Caco-2 (cell line): ENCODE results near the gene SORD. TPM values are rescaled to one million over a fixed set of nuclear protein-coding genes. Genes with fewer than 3 reads are reported as not detected.

Source experiments
- BruUV-seq: library from RNA; stranded (reverse); fragments of 400-500 nt; replicated peaks from 2 replicates; lab custom pipeline; 2021; lab: Mats Ljungman, UMichigan
- CTCF ChIA-PET: fragments of 300-600 bp; sonication (Branson Sonifier 250); formaldehyde crosslinking; loops from one replicate; lab custom pipeline; 2022; ENCODE audit warnings: antibody characterized with exemption; lab: Charles Lee
- POLR2A ChIA-PET: fragments of 300-600 bp; sonication (Branson Sonifier 250); formaldehyde crosslinking; loops from one replicate; lab custom pipeline; 2022; ENCODE audit warnings: antibody characterized with exemption; lab: Charles Lee
- DNase-seq, 2 experiments: peaks; one replicate each; pipeline versions ENCODE4 v3.0.0 to v3.0.0-alpha.2; 2020 to 2022
- H3K27me3 ChIP-seq: replicated peaks from 2 replicates; pipeline ENCODE4 v1.6.0; 2011; ENCODE audit warnings: low read length; ENCODE audit not compliant: control insufficient read depth, insufficient read depth
- H3K36me3 ChIP-seq: 2 replicates; pipeline ENCODE4 v1.5.1; 2011; ENCODE audit warnings: low read length; ENCODE audit not compliant: control insufficient read depth, insufficient read depth
- H3K4me1 ChIP-seq: fragments of 250-450 bp; sonication (Bioruptor Pico); 2 replicates; pipeline ENCODE4 v1.5.1; 2020; ENCODE audit warnings: mild to moderate bottlenecking
- H3K4me3 ChIP-seq: 2 replicates; pipeline ENCODE4 v1.5.1; 2011; ENCODE audit warnings: low read depth, mild to moderate bottlenecking, control low read depth, low read length
- H3K9me3 ChIP-seq: fragments of 250-450 bp; sonication (Bioruptor Pico); 2 replicates; pipeline ENCODE4 v1.5.1; 2020; ENCODE audit warnings: mild to moderate bottlenecking, moderate library complexity
- H3K27ac Mint-ChIP-seq: one replicate; pipeline ENCODE4 v1.8.0; 2022; ENCODE audit warnings: mixed read lengths; ENCODE audit not compliant: unreplicated experiment
- H3K27me3 Mint-ChIP-seq: one replicate; pipeline ENCODE4 v1.8.0; 2022; ENCODE audit warnings: mixed read lengths; ENCODE audit not compliant: insufficient read depth, unreplicated experiment
- H3K36me3 Mint-ChIP-seq: one replicate; pipeline ENCODE4 v1.8.0; 2022; ENCODE audit warnings: mild to moderate bottlenecking, mixed read lengths; ENCODE audit not compliant: insufficient read depth, unreplicated experiment
- H3K4me1 Mint-ChIP-seq: one replicate; pipeline ENCODE4 v1.8.0; 2022; ENCODE audit warnings: low read depth, mixed read lengths; ENCODE audit not compliant: unreplicated experiment
- H3K4me3 Mint-ChIP-seq: one replicate; pipeline ENCODE4 v1.8.0; 2022; ENCODE audit warnings: mild to moderate bottlenecking, moderate library complexity, mixed read lengths; ENCODE audit not compliant: unreplicated experiment
- H3K9me3 Mint-ChIP-seq: one replicate; pipeline ENCODE4 v1.8.0; 2022; ENCODE audit warnings: mixed read lengths; ENCODE audit not compliant: unreplicated experiment
- intact Hi-C: fragments of 100-400 bp; cut with micrococcal nuclease; formaldehyde crosslinking; loops from one replicate; pipeline ENCODE4 v1.10.0; 2022; ENCODE audit not compliant: unreplicated experiment
- total RNA-seq: library from RNA; stranded (reverse); gene quantifications from 2 replicates; pipeline ENCODE4 v1.2.3, GENCODE V29; 2022
- TF ChIP-seq, protein P1 (sequence below), 2 experiments: fragments of 200-600 bp in 1 of 2; IDR thresholded peaks; 1 replicate in 1 of 2; 2 replicates in 1 of 2; pipeline versions ENCODE4 v1.5.1 to v1.8.0; 2011 to 2022; ENCODE audit warnings: antibody characterized with exemption in 1 of 2, control low read depth in 1 of 2, inconsistent platforms in 1 of 2, low read depth in 1 of 2, low read length in 1 of 2, mild to moderate bottlenecking in 1 of 2, moderate library complexity in 1 of 2; ENCODE audit not compliant: insufficient read depth in 1 of 2, severe bottlenecking in 1 of 2, unreplicated experiment in 1 of 2

SORD gene
- total RNA-seq, 1 experiment from 2014 or later, result 79.7 TPM

DNA sequence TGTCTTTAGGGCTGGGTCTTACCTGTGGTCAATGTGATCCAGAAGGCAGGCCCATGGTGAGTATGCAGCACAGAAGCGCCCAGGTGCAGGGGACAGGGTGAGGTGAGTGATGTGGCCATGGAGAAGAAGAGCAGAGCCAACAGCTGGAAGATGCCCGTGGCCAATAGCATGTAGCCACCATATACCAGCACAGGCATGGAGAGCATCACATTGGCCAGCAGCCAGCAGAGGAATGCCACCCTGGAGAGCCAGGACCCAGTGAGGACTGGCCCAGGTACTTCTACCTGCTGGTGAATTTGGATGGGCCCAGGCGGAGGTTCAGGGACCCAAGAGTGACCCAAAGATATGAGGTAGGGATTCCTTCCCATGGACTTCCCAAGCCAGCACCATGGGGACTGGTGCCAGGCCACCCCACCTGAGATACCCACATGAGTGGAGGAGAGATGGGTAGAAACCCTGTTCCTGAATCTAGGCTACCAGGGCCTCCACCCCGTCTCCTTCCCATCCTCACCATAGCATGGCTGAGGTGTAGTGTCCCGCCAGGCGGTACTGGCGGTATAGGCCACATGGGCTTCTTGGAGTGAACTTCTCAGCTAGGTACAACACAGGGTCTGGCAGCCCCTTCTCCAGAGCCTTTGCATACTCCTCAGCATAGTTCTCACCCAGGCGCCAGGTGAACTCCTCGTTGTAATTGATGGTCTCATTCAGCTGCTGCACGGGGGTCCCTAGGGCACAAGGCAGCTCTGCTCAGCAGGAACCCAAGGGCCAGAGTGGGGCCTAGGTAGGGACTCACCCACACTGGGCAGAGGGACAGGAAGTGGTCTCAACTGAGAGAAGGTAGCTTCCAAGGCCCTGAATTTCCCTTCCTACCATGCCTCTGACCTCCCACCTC is 97.3 kb downstream of the SORD start:
- H3K36me3 Mint-ChIP-seq, result peaks cover 5% of the 10 kb centered on the region
- H3K9me3 Mint-ChIP-seq, result no peaks in the 10 kb centered on the region
- no peak for DNase-seq
- Histone ChIP-seq H3K4me3 (no peak overlapping the region), H3K4me1 (peaks cover 21% of the 10 kb centered on the region; the same call in 1 of the 2 replicates), H3K36me3 (no peaks in the 10 kb centered on the region), H3K27me3 (no peaks in the 10 kb centered on the region), H3K9me3 (no peaks in the 10 kb centered on the region)
- H3K27ac Mint-ChIP-seq, result no peak overlapping the region
- peaks cover 26% of the 10 kb centered on the region for H3K4me1 Mint-ChIP-seq
- intact Hi-C loops, result no loop called here
- CTCF ChIA-PET, result no interaction called here
- H3K27me3 Mint-ChIP-seq, result no peaks in the 10 kb centered on the region
- TF ChIP-seq, protein P1, sequence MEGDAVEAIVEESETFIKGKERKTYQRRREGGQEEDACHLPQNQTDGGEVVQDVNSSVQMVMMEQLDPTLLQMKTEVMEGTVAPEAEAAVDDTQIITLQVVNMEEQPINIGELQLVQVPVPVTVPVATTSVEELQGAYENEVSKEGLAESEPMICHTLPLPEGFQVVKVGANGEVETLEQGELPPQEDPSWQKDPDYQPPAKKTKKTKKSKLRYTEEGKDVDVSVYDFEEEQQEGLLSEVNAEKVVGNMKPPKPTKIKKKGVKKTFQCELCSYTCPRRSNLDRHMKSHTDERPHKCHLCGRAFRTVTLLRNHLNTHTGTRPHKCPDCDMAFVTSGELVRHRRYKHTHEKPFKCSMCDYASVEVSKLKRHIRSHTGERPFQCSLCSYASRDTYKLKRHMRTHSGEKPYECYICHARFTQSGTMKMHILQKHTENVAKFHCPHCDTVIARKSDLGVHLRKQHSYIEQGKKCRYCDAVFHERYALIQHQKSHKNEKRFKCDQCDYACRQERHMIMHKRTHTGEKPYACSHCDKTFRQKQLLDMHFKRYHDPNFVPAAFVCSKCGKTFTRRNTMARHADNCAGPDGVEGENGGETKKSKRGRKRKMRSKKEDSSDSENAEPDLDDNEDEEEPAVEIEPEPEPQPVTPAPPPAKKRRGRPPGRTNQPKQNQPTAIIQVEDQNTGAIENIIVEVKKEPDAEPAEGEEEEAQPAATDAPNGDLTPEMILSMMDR (IDR thresholded peaks at IDR 0.05; ENCODE audit: insufficient read depth in 1 of 2, low read depth in 1 of 2, low read length in 1 of 2, severe bottlenecking in 1 of 2, unreplicated experiment in 1 of 2), result no peak
- POLR2A ChIA-PET, result no interaction called here
- BruUV-seq, result no TSS peak
- no peak overlapping the region for H3K4me3 Mint-ChIP-seq

DNA sequence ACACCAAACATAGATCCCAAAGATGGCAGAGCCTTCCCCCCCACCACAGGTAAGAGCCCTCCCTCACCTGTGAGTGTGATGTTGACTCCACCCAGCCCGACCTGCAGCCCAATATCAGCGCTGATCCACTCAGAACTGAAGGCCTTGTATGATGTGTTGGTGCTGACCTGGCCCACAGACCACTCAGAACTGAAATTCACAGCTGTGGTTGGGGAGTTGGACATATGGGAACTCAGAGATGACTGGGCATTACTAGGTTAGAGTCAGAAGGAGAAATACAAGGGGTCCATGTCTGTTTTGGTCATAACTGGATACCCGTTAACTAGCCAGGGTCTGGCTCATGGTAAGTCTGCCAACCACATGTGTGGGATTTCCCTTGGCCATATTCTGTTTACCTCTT is 98.0 kb downstream of the SORD start:
- Histone ChIP-seq H3K36me3 (no peaks in the 10 kb centered on the region), H3K4me1 (peaks cover 21% of the 10 kb centered on the region; the same call in 1 of the 2 replicates), H3K4me3 (no peak overlapping the region), H3K9me3 (no peaks in the 10 kb centered on the region), H3K27me3 (no peaks in the 10 kb centered on the region)
- DNase-seq, result no peak
- TF ChIP-seq, protein P1 (IDR thresholded peaks at IDR 0.05; ENCODE audit: insufficient read depth in 1 of 2, low read depth in 1 of 2, low read length in 1 of 2, severe bottlenecking in 1 of 2, unreplicated experiment in 1 of 2), result no peak
- intact Hi-C loops, result no loop called here
- H3K27me3 Mint-ChIP-seq, result no peaks in the 10 kb centered on the region
- ChIA-PET CTCF (no interaction called here), POLR2A (no interaction called here)
- H3K4me1 Mint-ChIP-seq, result peaks cover 31% of the 10 kb centered on the region
- H3K27ac Mint-ChIP-seq, result no peak overlapping the region
- no peak overlapping the region for H3K4me3 Mint-ChIP-seq
- H3K36me3 Mint-ChIP-seq, result peaks cover 5% of the 10 kb centered on the region
- H3K9me3 Mint-ChIP-seq, result peaks cover 7% of the 10 kb centered on the region
- no TSS peak for BruUV-seq

DNA sequence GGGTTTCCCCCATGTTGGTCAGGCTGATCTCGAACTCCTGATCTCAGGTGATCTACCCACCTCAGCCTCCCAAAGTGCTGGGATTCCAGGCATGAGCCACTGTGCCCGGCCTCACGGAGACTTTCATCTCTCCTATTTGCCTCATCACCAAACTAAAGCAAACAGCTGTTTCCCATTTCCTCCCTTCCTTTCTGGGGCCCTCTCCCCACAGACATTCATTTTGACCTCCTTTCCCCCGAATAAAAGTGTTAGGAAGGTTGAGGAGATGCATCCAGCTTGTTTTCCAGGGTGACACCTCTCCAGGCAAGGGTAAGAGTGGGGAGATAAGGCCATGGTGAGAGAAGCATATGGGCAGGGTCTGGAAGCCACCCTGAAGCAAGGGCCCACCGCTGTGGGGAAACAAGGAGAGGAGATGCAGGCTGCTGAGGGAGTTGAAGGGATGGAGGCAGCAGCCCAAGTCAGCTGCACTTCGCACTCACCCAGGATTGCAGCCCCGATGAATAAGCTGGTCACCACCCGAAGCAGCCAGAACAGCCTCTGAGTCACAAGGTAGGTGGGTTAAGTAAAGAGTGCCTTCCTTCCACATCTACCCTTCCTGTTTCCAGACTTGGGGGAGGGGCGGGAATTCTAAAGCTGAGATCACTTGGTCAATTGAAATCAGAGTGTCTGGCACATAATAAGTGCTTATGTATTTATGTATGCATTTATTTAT is 98.9 kb downstream of the SORD start:
- Histone ChIP-seq H3K4me1 (peaks cover 21% of the 10 kb centered on the region; the same call in 1 of the 2 replicates), H3K27me3 (no peaks in the 10 kb centered on the region), H3K4me3 (no peak overlapping the region), H3K36me3 (no peaks in the 10 kb centered on the region), H3K9me3 (no peaks in the 10 kb centered on the region)
- H3K36me3 Mint-ChIP-seq, result peaks cover 5% of the 10 kb centered on the region
- peaks cover 12% of the 10 kb centered on the region for H3K9me3 Mint-ChIP-seq
- H3K27ac Mint-ChIP-seq, result no peak overlapping the region
- TF ChIP-seq, protein P1 (IDR thresholded peaks at IDR 0.05; ENCODE audit: insufficient read depth in 1 of 2, low read depth in 1 of 2, low read length in 1 of 2, severe bottlenecking in 1 of 2, unreplicated experiment in 1 of 2), result no peak
- no TSS peak for BruUV-seq
- intact Hi-C loops, result no loop called here
- ChIA-PET CTCF (interaction anchor here (0.6 to 1.5 kb wide), 2 partner anchors 39 to 41 kb away, joined by 3 to 5 read pairs; no protein-coding TSS in a partner anchor), POLR2A (no interaction called here)
- no peak overlapping the region for H3K4me3 Mint-ChIP-seq
- DNase-seq, result no peak
- H3K27me3 Mint-ChIP-seq, result no peaks in the 10 kb centered on the region
- peaks cover 36% of the 10 kb centered on the region for H3K4me1 Mint-ChIP-seq
